ENCODE measurements around the gene TPI1. TPM values are rescaled to one million over a fixed set of nuclear protein-coding genes. Genes with fewer than 3 reads are reported as not detected.
A peak's percentile ranks its signal among the peaks of the same experiment; 100 is the strongest.

TPI1 gene
- total RNA-seq, 1 experiment from 2014 or later, result 1,177 TPM

DNA sequence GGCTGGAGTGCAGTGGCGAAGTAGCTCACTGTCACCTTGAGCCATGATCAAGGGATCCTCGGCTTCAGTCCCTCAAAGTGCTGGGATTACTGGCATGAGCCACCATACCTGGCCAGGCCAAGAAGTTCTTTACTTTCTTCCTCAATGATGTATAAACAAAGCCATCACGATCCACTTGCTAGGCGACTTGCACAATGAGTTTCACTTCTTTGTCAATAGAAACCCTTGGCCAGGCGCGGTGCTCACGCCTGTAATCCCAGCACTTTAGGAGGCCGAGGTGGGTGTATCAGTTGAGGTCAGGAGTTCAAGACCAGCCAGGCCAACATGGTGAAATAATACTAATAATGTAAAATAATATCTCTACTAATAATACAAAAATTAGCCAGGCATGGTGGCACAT lies 20.1 kb downstream of the TPI1 start:
- Histone ChIP-seq H3K4me1 (ENCODE audit: insufficient read depth, low read length) (peaks cover 5% of the 10 kb centered on the region; the same call in 1 of the 2 replicates), H2BK15ac (ENCODE audit: low read depth, low read length) (no peak overlapping the region), H2BK12ac (ENCODE audit: insufficient read length, low read depth, low read length) (no peak overlapping the region), H3K9ac (ENCODE audit: extremely low read depth, insufficient read length, low read length) (no peak overlapping the region), H3K27ac (ENCODE audit: insufficient read length, low read depth, low read length) (no peak overlapping the region), H3K4ac (ENCODE audit: low read depth, low read length) (no peak overlapping the region), H4K91ac (ENCODE audit: insufficient read length, low read depth, low read length) (no peak overlapping the region), H3K23ac (ENCODE audit: insufficient read length, low read depth, low read length) (no peak overlapping the region), H4K20me1 (ENCODE audit: control insufficient read depth, insufficient read depth, insufficient read length) (no peaks in the 10 kb centered on the region), H3K56ac (ENCODE audit: insufficient read length, low read depth, low read length) (no peak overlapping the region), H3K79me1 (ENCODE audit: insufficient read depth, low read depth, low read length, poor library complexity, severe bottlenecking) (no peaks in the 10 kb centered on the region), H3K14ac (ENCODE audit: insufficient read depth, low read length) (no peak overlapping the region), H3K4me2 (ENCODE audit: insufficient read depth, insufficient read length, low read length) (no peak overlapping the region), H3T11ph (ENCODE audit: low read length) (no peak overlapping the region), H4K5ac (ENCODE audit: insufficient read length, low read depth, low read length) (no peak overlapping the region), H3K27me3 (ENCODE audit: insufficient read depth, low read length) (no peaks in the 10 kb centered on the region), H2BK5ac (ENCODE audit: insufficient read length, low read length) (no peak overlapping the region), H2AFZ (ENCODE audit: low read length) (no peak overlapping the region), H3K23me2 (ENCODE audit: insufficient read length, low read depth, low read length, poor library complexity, severe bottlenecking) (peaks cover 6% of the 10 kb centered on the region), H2BK20ac (ENCODE audit: low read depth, low read length, poor library complexity, severe bottlenecking) (no peak overlapping the region), H2BK120ac (ENCODE audit: low read depth, low read length, poor library complexity, severe bottlenecking) (no peak overlapping the region), H4K8ac (replicated peaks; ENCODE audit: insufficient read length, low read depth, low read length) (no peak overlapping the region), H2AK5ac (ENCODE audit: insufficient read length, low read length) (no peak overlapping the region), H3K79me2 (ENCODE audit: insufficient read depth, low read length) (no peaks in the 10 kb centered on the region), H3K18ac (ENCODE audit: insufficient read length, low read depth, low read length) (no peak overlapping the region), H3K9me3 (ENCODE audit: control insufficient read depth, low read depth, low read length) (no peaks in the 10 kb centered on the region)
- DNase-seq, result no peak
- TF ChIP-seq, protein P1, sequence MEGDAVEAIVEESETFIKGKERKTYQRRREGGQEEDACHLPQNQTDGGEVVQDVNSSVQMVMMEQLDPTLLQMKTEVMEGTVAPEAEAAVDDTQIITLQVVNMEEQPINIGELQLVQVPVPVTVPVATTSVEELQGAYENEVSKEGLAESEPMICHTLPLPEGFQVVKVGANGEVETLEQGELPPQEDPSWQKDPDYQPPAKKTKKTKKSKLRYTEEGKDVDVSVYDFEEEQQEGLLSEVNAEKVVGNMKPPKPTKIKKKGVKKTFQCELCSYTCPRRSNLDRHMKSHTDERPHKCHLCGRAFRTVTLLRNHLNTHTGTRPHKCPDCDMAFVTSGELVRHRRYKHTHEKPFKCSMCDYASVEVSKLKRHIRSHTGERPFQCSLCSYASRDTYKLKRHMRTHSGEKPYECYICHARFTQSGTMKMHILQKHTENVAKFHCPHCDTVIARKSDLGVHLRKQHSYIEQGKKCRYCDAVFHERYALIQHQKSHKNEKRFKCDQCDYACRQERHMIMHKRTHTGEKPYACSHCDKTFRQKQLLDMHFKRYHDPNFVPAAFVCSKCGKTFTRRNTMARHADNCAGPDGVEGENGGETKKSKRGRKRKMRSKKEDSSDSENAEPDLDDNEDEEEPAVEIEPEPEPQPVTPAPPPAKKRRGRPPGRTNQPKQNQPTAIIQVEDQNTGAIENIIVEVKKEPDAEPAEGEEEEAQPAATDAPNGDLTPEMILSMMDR (conservative IDR thresholded peaks at IDR 0.05), result no peak
- peaks cover 38 to 50% of the 10 kb centered on the region in 2 experiments for H3K4me1 Mint-ChIP-seq
- H3K9me3 Mint-ChIP-seq, result peaks cover 0 to 3% of the 10 kb centered on the region in 2 experiments; a peak in 2 of 5 replicates
- no peak overlapping the region; a peak in 1 of 5 replicates for H3K4me3 Mint-ChIP-seq
- peaks cover 0 to 31% (median 29%) of the 10 kb centered on the region in 3 experiments; a peak in 5 of 7 replicates for H3K36me3 Mint-ChIP-seq (ENCODE audit: insufficient read depth in 1 of 3, low read depth in 3 of 3)
- no CpG with 5 or more reads among the region's 8 CpGs for WGBS (ENCODE audit: extremely low coverage, insufficient read length, low lambda C conversion rate)
- peak overlapping the region in 2 of 3 experiments; percentile 28 to 72; a peak in 1 of 7 replicates for H3K27ac Mint-ChIP-seq
- no peaks in the 10 kb centered on the region for H3K27me3 Mint-ChIP-seq (ENCODE audit: low read depth)
